GM19099 (cell line): Measurements from ENCODE around the gene BLACAT1.

Source experiments
- POLR2A ChIP-seq: IDR thresholded peaks from 3 replicates; pipeline ENCODE4 v1.6.1; 2011; ENCODE audit warnings: low read depth; ENCODE audit not compliant: insufficient read length; ENCODE audit errors: extremely low read depth

Gene BLACAT1

DNA sequence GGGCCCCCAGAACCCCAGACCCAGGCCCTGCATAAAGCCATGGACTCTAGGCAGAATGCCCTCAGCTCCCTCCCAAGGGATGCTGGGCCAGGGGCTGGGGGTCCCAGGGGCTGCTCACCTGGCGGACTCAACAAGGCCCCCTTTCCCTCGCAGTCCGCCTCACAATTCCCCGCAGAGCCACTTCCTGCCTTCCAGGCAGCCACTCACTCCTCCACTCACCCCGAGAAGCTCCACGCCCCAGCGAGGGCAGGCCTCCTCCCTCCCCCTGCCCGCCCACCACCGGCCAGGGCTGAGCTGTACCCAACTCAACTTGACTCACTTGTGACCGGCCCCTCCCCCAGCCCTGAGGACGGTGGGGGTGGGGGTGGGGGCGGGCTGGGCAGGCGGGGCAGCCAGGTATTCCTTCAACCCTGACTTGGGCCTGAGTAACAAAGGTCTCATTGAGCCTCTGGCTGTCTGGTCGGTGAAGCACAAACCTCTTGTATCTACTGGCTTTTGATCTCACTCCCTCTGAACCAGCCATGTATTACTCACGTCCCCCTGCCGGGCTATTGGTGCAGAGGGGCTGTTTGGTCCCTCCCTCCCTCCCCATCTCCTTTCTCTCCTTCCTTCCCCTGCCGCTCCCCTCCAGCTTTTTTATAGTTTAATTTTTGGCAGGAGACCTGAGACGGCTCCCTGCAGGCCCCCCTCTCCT, 5.9 kb downstream of the BLACAT1 start:
- no peak for TF ChIP-seq POLR2A

DNA sequence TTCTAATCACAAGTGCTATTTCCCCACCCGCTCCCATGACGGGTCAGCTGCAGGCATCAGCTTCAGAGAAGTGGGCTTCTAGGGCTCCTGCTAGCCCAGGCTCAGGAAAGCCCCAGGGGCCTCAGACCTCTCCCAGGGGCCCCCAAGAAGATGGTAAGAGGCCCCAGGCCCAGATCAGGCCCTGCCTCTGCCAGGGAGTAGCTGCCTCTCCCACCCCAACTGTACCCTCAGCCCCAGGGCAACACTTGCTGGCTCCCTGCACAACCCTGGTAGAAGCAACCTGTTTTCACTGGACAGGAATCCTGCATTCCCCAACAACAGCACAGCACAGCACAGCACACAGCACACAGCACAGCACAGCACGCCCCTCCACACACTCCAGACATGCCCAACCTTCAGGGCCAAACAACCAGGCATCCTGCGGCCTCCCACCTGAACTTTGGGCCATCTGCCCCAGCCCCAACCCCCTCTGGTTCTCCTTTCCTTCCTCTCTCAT, 6.5 kb downstream of the BLACAT1 start:
- no peak for TF ChIP-seq POLR2A

DNA sequence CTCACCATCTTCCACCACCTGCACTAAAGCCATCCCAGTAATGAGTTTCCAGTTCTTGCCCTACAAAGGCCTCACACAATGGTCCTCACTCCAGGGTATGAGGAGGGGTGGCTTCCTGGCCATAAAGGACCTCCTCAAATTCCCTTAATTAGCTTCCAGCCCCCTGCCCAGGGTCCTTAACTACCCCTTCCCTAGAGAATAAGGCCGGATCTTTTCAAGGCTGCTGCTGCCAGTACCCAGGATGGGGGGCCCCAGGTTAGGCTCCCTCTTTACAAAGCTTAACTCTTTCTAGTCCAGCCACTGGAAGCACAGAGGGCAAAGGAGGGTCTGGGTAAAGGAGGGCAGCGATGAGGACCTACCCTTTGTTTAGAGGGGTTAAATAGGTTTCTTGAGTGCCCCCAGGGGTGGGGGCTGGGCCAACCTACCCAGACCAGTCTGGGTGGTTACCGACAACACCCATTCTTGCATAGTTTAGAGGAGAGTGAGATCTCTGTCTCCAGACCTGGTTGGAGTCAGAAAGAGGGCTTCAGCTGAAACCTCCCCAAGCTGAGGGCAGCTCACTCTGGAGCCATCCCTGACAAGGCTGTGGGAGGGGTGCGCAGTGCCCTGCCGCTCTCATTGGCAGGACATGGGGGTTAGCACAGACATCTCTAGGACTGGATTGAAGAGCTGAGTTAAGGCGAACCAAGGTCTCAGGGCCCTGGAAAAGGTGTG, 7.1 kb downstream of the BLACAT1 start:
- no peak for TF ChIP-seq POLR2A

- no peak for TF ChIP-seq POLR2A
Observed at GRCh38 chr1:205447457-205448341, 8.1 kb downstream of the BLACAT1 start.

GRCh38 chr1:205446828-205447227, 9.0 kb downstream of the BLACAT1 start:
- no peak for TF ChIP-seq POLR2A

DNA sequence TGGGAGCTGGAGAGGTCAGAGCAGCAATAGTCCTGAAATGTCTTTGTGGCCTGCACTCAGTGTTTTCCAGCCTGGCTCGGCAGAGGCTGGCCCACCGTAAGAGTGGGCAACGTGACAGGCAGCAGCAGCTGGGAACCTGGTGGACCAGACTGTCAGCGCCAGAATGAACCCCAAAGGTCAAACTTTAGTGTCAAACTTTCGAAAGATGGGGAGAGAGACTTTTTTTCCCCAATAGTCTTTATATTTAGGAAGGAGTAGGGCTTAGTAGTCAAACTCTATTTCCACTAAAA, 10.3 kb downstream of the BLACAT1 start:
- TF ChIP-seq POLR2A, result no peak

DNA sequence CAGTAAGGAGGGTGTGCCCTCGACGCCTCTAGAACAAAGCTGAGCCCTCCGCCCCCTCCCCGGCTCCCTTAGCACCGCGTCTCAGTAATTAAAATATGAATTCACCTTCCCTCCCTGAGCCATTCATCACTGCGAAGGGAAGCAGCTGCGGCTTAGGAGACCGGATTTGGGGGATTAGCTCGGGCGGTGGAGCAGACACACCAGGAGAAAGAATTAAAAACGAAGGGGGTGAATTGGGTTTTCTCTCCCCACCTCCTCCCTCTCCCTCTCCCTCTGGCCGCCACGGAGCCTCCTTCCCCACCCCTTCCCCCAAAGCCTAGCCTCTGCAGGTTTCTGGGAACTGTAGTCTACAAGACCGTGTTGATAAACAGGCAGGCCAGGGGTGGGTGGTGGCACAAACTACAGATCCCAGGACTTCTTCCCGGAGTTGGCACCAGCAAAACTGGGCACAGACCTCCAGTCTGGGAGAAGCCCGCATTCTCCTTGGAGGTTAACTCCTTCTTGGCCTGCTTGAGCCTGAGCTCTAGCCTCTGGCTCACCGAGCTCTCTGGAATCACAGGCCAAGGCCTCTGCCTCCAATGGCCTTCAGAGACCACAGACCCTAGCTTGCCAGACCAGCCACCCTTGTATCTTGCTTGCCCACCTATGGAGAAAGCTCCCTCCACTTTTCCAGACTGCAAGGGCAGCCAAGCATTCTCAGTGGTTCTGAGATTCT, 10.8 kb downstream of the BLACAT1 start:
- TF ChIP-seq POLR2A, result no peak

DNA sequence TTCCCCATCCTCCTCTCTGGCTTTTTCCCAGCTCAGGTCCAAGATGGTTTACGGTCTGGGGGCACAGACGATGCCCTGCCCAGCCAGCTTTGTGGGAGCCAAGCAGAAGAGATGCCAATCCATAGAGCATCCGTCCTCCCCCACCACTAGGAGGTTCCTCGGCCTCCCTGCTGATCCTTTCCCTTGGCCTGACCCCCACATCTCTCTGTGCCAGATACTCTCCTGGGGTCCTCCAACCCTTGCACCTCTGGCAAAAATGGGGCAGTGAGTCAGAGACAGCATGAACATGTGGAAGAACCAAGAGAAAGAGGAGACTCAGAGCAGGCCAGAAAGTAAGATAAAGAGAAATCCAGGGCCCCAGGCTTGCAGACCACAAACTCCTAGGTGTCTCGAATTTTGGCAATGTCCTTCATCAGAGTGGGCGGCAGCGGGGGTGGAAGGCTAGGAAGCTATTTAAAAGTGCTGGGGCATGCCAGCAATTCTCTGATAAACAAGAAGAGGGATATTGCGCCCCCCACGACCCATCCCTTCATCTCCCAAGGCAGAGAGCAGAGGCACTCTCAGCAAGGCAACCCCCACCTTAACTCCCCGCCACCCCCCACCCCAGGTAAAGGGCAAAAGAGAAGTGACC, 11.4 kb downstream of the BLACAT1 start:
- TF ChIP-seq POLR2A, result no peak

DNA sequence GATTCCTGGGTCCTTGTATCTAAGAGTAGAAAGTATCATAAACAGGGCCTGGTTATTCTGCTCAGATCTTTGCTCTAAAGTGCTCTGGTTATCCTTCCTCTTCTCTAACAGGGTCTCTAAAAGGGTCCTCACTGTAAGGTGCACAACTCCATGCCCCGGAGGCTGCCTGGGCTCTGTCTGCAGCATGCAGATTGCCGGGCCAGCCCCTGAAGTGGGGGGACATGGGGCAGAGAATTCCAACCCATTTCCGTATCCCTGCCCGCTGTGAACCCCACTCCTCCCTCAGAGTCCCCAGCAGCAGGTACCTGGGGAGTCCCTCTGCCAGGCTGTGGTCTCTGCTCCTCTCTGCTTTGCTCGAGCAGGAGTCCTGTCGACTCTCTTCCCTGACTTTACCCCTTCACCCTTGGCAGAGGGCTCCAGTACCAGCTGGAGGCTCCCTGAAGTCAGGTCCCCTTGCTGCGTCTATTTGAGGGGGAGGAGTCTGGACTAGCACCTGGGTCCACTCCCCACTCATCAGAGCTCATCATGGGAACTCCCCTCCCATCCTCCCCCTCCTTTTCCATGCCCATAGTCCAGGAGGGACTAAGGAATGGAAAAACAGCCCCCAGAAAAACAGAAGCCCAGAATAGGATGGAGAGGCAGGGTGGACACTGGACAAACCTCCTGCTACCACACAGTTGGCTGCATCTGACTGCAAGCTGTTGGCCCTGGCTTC, 12.1 kb downstream of the BLACAT1 start:
- no peak for TF ChIP-seq POLR2A

DNA sequence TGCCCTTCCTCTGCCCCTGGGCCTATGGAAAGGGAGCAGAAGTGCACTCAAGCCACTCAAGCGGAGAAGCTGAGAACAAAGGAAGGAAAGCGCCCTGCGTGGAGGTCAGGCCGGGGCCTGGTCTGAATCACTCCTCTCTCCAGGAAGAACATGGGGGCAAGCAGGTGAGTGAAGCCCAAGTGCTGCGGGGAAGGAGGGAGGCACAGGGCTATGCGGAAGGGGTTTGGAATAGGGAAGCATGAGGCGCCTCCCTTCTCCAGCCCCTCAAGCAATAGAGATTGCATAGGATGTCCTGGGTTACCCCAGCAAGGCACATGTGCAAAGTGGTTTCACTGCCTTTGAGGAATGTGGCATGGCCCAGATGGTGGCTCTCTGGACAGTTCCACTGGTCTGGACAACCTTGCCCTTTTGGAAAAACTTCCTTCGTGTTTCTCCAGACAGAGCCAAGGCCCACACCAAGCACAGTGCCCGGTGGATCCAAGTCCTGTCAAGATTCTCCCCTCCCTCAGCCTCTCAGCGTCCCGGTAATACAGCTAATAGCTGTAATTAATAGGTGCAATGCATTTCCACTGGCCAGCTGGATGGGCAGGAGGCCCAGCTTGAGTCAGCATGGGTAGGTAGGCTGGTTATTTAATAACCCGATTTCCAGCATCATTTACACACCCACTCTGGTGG, 13.7 kb downstream of the BLACAT1 start:
- no peak for TF ChIP-seq POLR2A

- TF ChIP-seq POLR2A, result no peak
Observed at GRCh38 chr1:205441716-205442050, 14.2 kb downstream of the BLACAT1 start.

DNA sequence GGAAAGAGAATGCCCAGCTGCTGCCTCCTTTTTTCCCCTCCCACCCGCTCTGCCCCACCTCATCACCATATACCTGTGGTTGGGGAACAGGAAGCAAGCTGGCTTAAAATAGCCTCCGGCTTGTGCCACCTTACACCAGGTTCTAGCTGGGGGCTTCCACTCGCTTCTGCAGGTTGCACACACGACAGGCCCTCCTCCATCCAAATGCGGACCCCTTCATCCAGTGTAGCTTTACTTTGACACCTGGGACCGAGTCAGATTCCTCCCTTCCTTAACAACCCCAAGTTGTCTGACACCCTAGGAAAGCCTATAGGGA, 14.6 kb downstream of the BLACAT1 start:
- no peak for TF ChIP-seq POLR2A

GRCh38 chr1:205440476-205441317, 15.1 kb downstream of the BLACAT1 start:
- TF ChIP-seq POLR2A, result no peak

DNA sequence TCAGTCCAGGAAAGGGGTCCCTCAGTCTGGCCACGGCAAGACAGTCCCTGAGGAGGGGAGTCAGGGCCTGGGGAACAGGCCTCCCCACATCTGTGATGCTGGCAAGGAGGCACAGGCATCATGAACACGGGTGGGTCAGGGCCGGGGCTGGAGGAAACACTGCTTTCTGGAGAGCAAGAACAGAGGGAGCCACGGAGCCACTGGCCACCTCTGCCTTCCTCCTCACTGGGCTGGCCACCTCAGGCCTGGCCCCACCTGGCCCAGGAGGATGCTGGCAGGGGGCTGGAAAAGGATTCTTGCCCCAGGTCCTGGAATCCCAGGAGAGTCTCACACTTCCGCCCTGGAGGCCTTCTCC, 15.7 kb downstream of the BLACAT1 start:
- TF ChIP-seq POLR2A, result no peak
